ENCODE results near the gene ABLIM3. TPM values are rescaled to one million over a fixed set of nuclear protein-coding genes. Genes with fewer than 3 reads are reported as not detected.

Gene ABLIM3
- total RNA-seq, 1 donor from 2014 or later, result 5.8 TPM

- no peak for DNase-seq
Observed at GRCh38 chr5:149188383-149188782, 47.1 kb downstream of the ABLIM3 start.

- no peak for DNase-seq
Observed at GRCh38 chr5:149195337-149195887, 54.1 kb downstream of the ABLIM3 start.

GRCh38 chr5:149195962-149196361, 54.7 kb downstream of the ABLIM3 start:
- no peak for DNase-seq

GRCh38 chr5:149198148-149198547, 56.9 kb downstream of the ABLIM3 start:
- no peak for DNase-seq

- DNase-seq, result no peak
Observed at GRCh38 chr5:149200355-149200754, 59.1 kb downstream of the ABLIM3 start.

GRCh38 chr5:149201121-149201637, 59.9 kb downstream of the ABLIM3 start:
- no peak for DNase-seq

- DNase-seq, result no peak
Observed at GRCh38 chr5:149202910-149203451, 61.7 kb downstream of the ABLIM3 start.

GRCh38 chr5:149203921-149204441, 62.7 kb downstream of the ABLIM3 start:
- DNase-seq, result no peak

GRCh38 chr5:149205625-149206523, 64.6 kb downstream of the ABLIM3 start:
- DNase-seq, result no peak

GRCh38 chr5:149206524-149207141, 65.3 kb downstream of the ABLIM3 start:
- no peak for DNase-seq

GRCh38 chr5:149207831-149208230, 66.5 kb downstream of the ABLIM3 start:
- no peak for DNase-seq

- DNase-seq, result no peak
Observed at GRCh38 chr5:149210225-149210624, 68.9 kb downstream of the ABLIM3 start.

GRCh38 chr5:149210968-149211490, 69.7 kb downstream of the ABLIM3 start:
- no peak for DNase-seq

GRCh38 chr5:149211566-149211965, 70.3 kb downstream of the ABLIM3 start:
- no peak for DNase-seq

GRCh38 chr5:149212198-149212951, 71.1 kb downstream of the ABLIM3 start:
- DNase-seq, result no peak

GRCh38 chr5:149213264-149213880, 72.1 kb downstream of the ABLIM3 start:
- DNase-seq, result no peak

- no peak for DNase-seq
Observed at GRCh38 chr5:149215478-149216090, 74.3 kb downstream of the ABLIM3 start.

- no peak for DNase-seq
Observed at GRCh38 chr5:149216496-149216895, 75.2 kb downstream of the ABLIM3 start.

GRCh38 chr5:149217096-149217802, 76.0 kb downstream of the ABLIM3 start:
- no peak for DNase-seq

GRCh38 chr5:149217803-149218155, 76.5 kb downstream of the ABLIM3 start:
- no peak for DNase-seq

All from occipital lobe (tissue), 2 donors.